ENCODE data around the gene CELF2. TPM values are rescaled to one million over a fixed set of nuclear protein-coding genes. Genes with fewer than 3 reads are reported as not detected.

The CELF2 gene
- total and polyA plus RNA-seq, 2 of the 4 experiments (the other 2 are of a cell fraction), result 3.5 to 6.6 TPM

DNA sequence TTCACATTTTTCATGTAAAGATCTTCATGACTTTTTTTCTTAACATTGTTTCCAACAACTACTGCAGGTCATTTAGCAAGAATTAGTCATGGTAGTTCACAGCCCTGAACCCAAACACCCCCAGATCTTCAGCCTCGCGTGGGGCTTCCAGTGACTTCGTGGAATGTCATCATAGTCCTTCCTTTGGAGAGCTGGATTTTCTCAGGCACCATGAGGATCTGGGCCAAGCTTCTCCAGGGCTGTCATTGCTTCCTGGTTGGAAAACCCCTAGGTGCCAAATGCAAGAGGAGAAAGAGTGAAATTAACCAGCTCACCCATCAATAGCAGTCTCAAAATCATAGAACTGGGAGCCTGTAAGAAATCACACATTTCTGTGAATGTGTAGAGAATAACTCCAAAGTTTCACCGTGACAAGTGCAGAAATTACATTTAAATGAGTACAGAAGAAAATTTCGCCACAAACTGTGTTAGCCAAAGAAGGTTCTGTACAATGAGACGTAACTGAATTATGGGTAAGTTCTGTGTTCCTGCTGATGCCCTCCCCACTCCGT is 175.4 kb downstream of the CELF2 start:
- Histone ChIP-seq H2AFZ (replicated peaks; ENCODE audit: low read length, poor library complexity) (no peak overlapping the region), H2AK9ac (replicated peaks; ENCODE audit: low read depth, low read length, poor library complexity) (no peak overlapping the region), H2AK5ac (ENCODE audit: low read depth, low read length) (no peak overlapping the region), H3K4me2 (ENCODE audit: low read depth, low read length) (no peak overlapping the region), H2BK5ac (ENCODE audit: low read depth, low read length, poor library complexity, severe bottlenecking) (no peak overlapping the region), H3K27me3 (ENCODE audit: control insufficient read depth, insufficient read depth, low read length) (no peaks in the 10 kb centered on the region), H2BK120ac (ENCODE audit: low read depth, low read length) (no peak overlapping the region), H3K79me1 (ENCODE audit: low read depth in 1 of 2, low read length in 2 of 2) (no peaks in the 10 kb centered on the region), H3K23ac (ENCODE audit: low read depth, low read length) (no peak overlapping the region), H2BK15ac (ENCODE audit: low read depth, low read length) (no peak overlapping the region), H4K20me1 (ENCODE audit: insufficient read depth, low read length) (no peaks in the 10 kb centered on the region), H4K91ac (ENCODE audit: insufficient read depth, low read depth, low read length) (no peak overlapping the region), H2BK20ac (ENCODE audit: low read depth, low read length) (no peak overlapping the region), H3K27ac (ENCODE audit: insufficient read depth, low read length) (no peak overlapping the region), H3K14ac (replicated peaks; ENCODE audit: low read depth, low read length) (no peak overlapping the region), H3K4ac (ENCODE audit: low read depth, low read length) (no peak overlapping the region), H3K9me3 (ENCODE audit: control insufficient read depth, insufficient read depth, low read length) (no peaks in the 10 kb centered on the region), H3K56ac (ENCODE audit: extremely low read depth, insufficient read depth, low read length) (no peak overlapping the region), H3K9ac (ENCODE audit: low read depth, low read length) (no peak overlapping the region), H3K18ac (ENCODE audit: low read depth, low read length) (no peak overlapping the region), H4K5ac (ENCODE audit: low read depth, low read length) (no peak overlapping the region), H3K4me1 (ENCODE audit: control insufficient read depth, insufficient read depth, low read length) (no peaks in the 10 kb centered on the region), H3K9me1 (ENCODE audit: insufficient read depth, low read length) (no peaks in the 10 kb centered on the region), H4K8ac (ENCODE audit: low read depth in 2 of 2, low read length in 2 of 2) (no peak overlapping the region), H3K4me3 (ENCODE audit: insufficient read depth, low read depth, low read length) (no peak overlapping the region), H3K36me3 (ENCODE audit: control insufficient read depth, insufficient read depth, low read length) (no peaks in the 10 kb centered on the region)
- ChIA-PET POLR2A (ENCODE audit: unreplicated experiment) (no interaction called here), CTCF (no interaction called here)
- in situ Hi-C loops (cut with MboI; ENCODE audit: low sequenced_read_pairs) (no loop called here), intact Hi-C loops (cut with micrococcal nuclease) (no loop called here), dilution Hi-C loops (cut with HindIII; ENCODE audit: low sequenced_read_pairs, unreplicated experiment) (no loop called here)
- no peak for DNase-seq
- no TSS peak for BruUV-seq (replicated peaks)
- no peak for TF ChIP-seq BHLHE40 (IDR thresholded peaks at IDR 0.05; ENCODE audit: low read depth, low read length)
- no peak for TF ChIP-seq MAFK (IDR thresholded peaks at IDR 0.05; ENCODE audit: low read depth, low read length)
- TF ChIP-seq RCOR1 (IDR thresholded peaks at IDR 0.05; ENCODE audit: insufficient replicate concordance, low read length), result no peak
- TF ChIP-seq FOS (IDR thresholded peaks at IDR 0.05; ENCODE audit: low read depth, low read length), result no peak
- TF ChIP-seq RAD21 (IDR thresholded peaks at IDR 0.05; ENCODE audit: low read length), result no peak
- no peak for TF ChIP-seq ELK1 (IDR thresholded peaks at IDR 0.05; ENCODE audit: borderline replicate concordance, low read depth, low read length)
- TF ChIP-seq MAZ (IDR thresholded peaks at IDR 0.05; ENCODE audit: borderline replicate concordance, low read depth, low read length), result no peak
- no peak for TF ChIP-seq POLR2A (IDR thresholded peaks at IDR 0.05; ENCODE audit: low read depth, low read length)
- TF ChIP-seq RFX5 (IDR thresholded peaks at IDR 0.05; ENCODE audit: low read depth, low read length), result no peak
- no peak for TF ChIP-seq CTCF (conservative IDR thresholded peaks at IDR 0.05; ENCODE audit: low read depth, low read length)
- no peak for TF ChIP-seq NFE2L2 (IDR thresholded peaks at IDR 0.05; ENCODE audit: low read depth, low read length)
- TF ChIP-seq, protein P1, sequence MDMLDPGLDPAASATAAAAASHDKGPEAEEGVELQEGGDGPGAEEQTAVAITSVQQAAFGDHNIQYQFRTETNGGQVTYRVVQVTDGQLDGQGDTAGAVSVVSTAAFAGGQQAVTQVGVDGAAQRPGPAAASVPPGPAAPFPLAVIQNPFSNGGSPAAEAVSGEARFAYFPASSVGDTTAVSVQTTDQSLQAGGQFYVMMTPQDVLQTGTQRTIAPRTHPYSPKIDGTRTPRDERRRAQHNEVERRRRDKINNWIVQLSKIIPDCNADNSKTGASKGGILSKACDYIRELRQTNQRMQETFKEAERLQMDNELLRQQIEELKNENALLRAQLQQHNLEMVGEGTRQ (IDR thresholded peaks at IDR 0.05; ENCODE audit: low read depth, low read length), result no peak
- TF ChIP-seq SMC3 (IDR thresholded peaks at IDR 0.05; ENCODE audit: low read depth, low read length), result no peak
- no peak for TF ChIP-seq CHD1 (IDR thresholded peaks at IDR 0.05; ENCODE audit: low read depth, low read length)
- WGBS, 2 experiments (ENCODE audit: extremely low coverage in 2 of 2, insufficient read length in 1 of 2), result no CpG with 5 or more reads among the region's 7 CpGs
- no peak for ATAC-seq (ENCODE audit: low read depth)
